Measurements from ENCODE around the gene GADD45B.

- TF ChIP-seq EZH2 (IDR thresholded peaks at IDR 0.05; ENCODE audit: low read depth) (no peak), CTCF (conservative IDR thresholded peaks at IDR 0.05) (no peak)
Observed at GRCh38 chr19:2503521-2504109, 27.7 kb downstream of the GADD45B start.
